HG02588 (cell line): ENCODE data around the gene MMP3.
"Not testable (repeated sequence)": the region's sequence is repeated elsewhere in the genome, so short reads cannot be mapped to it uniquely, and the experiment has no call there.

Experiments
- ATAC-seq: cut with Tn5 transposase; IDR thresholded peaks from one replicate; pipeline ENCODE4 v1.9.1; 2021; ENCODE audit warnings: mild to moderate bottlenecking, moderate library complexity; ENCODE audit not compliant: unreplicated experiment

The MMP3 gene

GRCh38 chr11:102843489-102843888, at the start of gene MMP3:
MMP3 (minus strand) TSS chr11:102843609; CDS start chr11:102843546, 63 bp downstream.
- ATAC-seq: no peak

- no peak for ATAC-seq
These were observed 48.3 kb upstream of the MMP3 start for GRCh38 chr11:102891736-102892135.

- no peak for ATAC-seq
These were observed 43.6 kb upstream of the MMP3 start for GRCh38 chr11:102886999-102887398.

GRCh38 chr11:102883141-102883540, 39.7 kb upstream of the MMP3 start:
- ATAC-seq: peak; percentile 27

- peak; percentile 75 for ATAC-seq
These were observed 39.1 kb upstream of the MMP3 start for GRCh38 chr11:102882389-102883024.

- ATAC-seq: no peak
These were observed 36.4 kb upstream of the MMP3 start for GRCh38 chr11:102879801-102880200.

- no peak for ATAC-seq
These were observed 35.2 kb upstream of the MMP3 start for GRCh38 chr11:102878595-102878994.

- no peak for ATAC-seq
These were observed 31.4 kb upstream of the MMP3 start, which contains the start of gene MMP12 for GRCh38 chr11:102874852-102875251. MMP12 (minus strand) TSS chr11:102874982; CDS start chr11:102874937, 45 bp downstream.

GRCh38 chr11:102869354-102869964, 26.1 kb upstream of the MMP3 start:
- not testable (repeated sequence) for ATAC-seq

GRCh38 chr11:102868339-102868738, 24.9 kb upstream of the MMP3 start:
- no peak for ATAC-seq

- no peak for ATAC-seq
These were observed 21.3 kb upstream of the MMP3 start for GRCh38 chr11:102864724-102865123.

- no peak for ATAC-seq
These were observed 10.5 kb upstream of the MMP3 start for GRCh38 chr11:102853956-102854355.

- no peak for ATAC-seq
These were observed 9.6 kb upstream of the MMP3 start for GRCh38 chr11:102853055-102853454.

GRCh38 chr11:102850973-102851745, 7.8 kb upstream of the MMP3 start:
- ATAC-seq: no peak

GRCh38 chr11:102849311-102849710, 5.9 kb upstream of the MMP3 start:
- no peak for ATAC-seq

GRCh38 chr11:102846292-102846691, 2.9 kb upstream of the MMP3 start:
- ATAC-seq: no peak

- no peak for ATAC-seq
These were observed 479 bp downstream of the MMP3 start for GRCh38 chr11:102842930-102843329.

GRCh38 chr11:102840018-102840417, 3.4 kb downstream of the MMP3 start:
- no peak for ATAC-seq

- ATAC-seq: no peak
These were observed 5.8 kb downstream of the MMP3 start for GRCh38 chr11:102837646-102838045.

- ATAC-seq: no peak
These were observed 6.3 kb downstream of the MMP3 start for GRCh38 chr11:102837156-102837555.

GRCh38 chr11:102836290-102836875, 7.0 kb downstream of the MMP3 start:
- no peak for ATAC-seq
